DND-41 (cell line): ENCODE results near the gene PKN3.

Experiments
- EZH2 ChIP-seq: IDR thresholded peaks from 3 replicates; pipeline ENCODE4 v1.6.1; 2012; ENCODE audit warnings: borderline replicate concordance, low read depth, mild to moderate bottlenecking, moderate library complexity, low read length, inconsistent platforms; ENCODE audit not compliant: severe bottlenecking
- TF ChIP-seq, protein P1 (sequence below): IDR thresholded peaks from 2 replicates; pipeline ENCODE4 v1.5.1; 2012; ENCODE audit warnings: borderline replicate concordance, low read length, moderate library complexity, mild to moderate bottlenecking; ENCODE audit not compliant: poor library complexity, severe bottlenecking; ENCODE audit errors: extremely low read depth

DNA sequence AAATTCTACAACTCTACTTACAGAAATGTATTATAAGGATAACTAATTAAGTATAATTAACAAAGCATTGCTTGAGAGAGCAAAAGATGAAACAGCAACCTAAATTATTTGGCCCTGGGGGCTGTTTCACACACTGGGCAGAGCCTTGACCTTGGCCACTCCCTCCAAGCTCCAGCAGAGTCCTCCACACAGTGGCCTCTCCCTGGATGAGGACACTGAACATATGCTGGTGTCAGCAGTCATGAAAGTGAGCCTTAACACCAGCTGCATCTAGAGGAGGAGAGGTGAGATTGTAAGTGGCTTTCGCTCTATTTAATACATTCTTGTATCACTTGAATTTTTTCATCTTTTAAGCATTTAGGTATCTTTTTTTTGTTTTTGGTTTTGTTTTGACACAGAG, 44.9 kb downstream of the PKN3 start:
- TF ChIP-seq, protein P1, sequence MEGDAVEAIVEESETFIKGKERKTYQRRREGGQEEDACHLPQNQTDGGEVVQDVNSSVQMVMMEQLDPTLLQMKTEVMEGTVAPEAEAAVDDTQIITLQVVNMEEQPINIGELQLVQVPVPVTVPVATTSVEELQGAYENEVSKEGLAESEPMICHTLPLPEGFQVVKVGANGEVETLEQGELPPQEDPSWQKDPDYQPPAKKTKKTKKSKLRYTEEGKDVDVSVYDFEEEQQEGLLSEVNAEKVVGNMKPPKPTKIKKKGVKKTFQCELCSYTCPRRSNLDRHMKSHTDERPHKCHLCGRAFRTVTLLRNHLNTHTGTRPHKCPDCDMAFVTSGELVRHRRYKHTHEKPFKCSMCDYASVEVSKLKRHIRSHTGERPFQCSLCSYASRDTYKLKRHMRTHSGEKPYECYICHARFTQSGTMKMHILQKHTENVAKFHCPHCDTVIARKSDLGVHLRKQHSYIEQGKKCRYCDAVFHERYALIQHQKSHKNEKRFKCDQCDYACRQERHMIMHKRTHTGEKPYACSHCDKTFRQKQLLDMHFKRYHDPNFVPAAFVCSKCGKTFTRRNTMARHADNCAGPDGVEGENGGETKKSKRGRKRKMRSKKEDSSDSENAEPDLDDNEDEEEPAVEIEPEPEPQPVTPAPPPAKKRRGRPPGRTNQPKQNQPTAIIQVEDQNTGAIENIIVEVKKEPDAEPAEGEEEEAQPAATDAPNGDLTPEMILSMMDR, result no peak
- TF ChIP-seq EZH2, result no peak
